ENCODE results near the gene NUDT19. TPM values are rescaled to one million over a fixed set of nuclear protein-coding genes. Genes with fewer than 3 reads are reported as not detected.

The NUDT19 gene
- total RNA-seq, 1 experiment from 2014 or later: 6.1 TPM

- Histone ChIP-seq H3K79me2 (ENCODE audit: insufficient read depth, low read length) (no peaks in the 10 kb centered on the region), H3K9ac (ENCODE audit: extremely low read depth, insufficient read length, low read length) (no peak overlapping the region), H3K4ac (ENCODE audit: low read depth, low read length) (no peak overlapping the region), H2AFZ (ENCODE audit: low read length) (no peak overlapping the region), H3K23ac (ENCODE audit: insufficient read length, low read depth, low read length) (no peak overlapping the region), H4K91ac (ENCODE audit: insufficient read length, low read depth, low read length) (no peak overlapping the region), H3K4me1 (ENCODE audit: insufficient read depth, low read length) (no peaks in the 10 kb centered on the region), H3K4me2 (ENCODE audit: insufficient read depth, insufficient read length, low read length) (no peak overlapping the region), H2BK20ac (ENCODE audit: low read depth, low read length, poor library complexity, severe bottlenecking) (no peak overlapping the region), H4K5ac (ENCODE audit: insufficient read length, low read depth, low read length) (no peak overlapping the region), H3K23me2 (ENCODE audit: insufficient read length, low read depth, low read length, poor library complexity, severe bottlenecking) (no peaks in the 10 kb centered on the region), H3K27me3 (ENCODE audit: insufficient read depth, low read length) (no peaks in the 10 kb centered on the region), H3K18ac (ENCODE audit: insufficient read length, low read depth, low read length) (no peak overlapping the region), H2BK15ac (ENCODE audit: low read depth, low read length) (no peak overlapping the region), H2BK120ac (ENCODE audit: low read depth, low read length, poor library complexity, severe bottlenecking) (no peak overlapping the region), H2AK5ac (ENCODE audit: insufficient read length, low read length) (no peak overlapping the region), H2BK12ac (ENCODE audit: insufficient read length, low read depth, low read length) (no peak overlapping the region), H3T11ph (ENCODE audit: low read length) (no peak overlapping the region), H4K20me1 (ENCODE audit: control insufficient read depth, insufficient read depth, insufficient read length) (no peaks in the 10 kb centered on the region), H3K79me1 (ENCODE audit: insufficient read depth, low read depth, low read length, poor library complexity, severe bottlenecking) (no peaks in the 10 kb centered on the region), H3K56ac (ENCODE audit: insufficient read length, low read depth, low read length) (no peak overlapping the region), H2BK5ac (ENCODE audit: insufficient read length, low read length) (no peak overlapping the region), H3K9me3 (ENCODE audit: control insufficient read depth, low read depth, low read length) (no peaks in the 10 kb centered on the region), H3K27ac (ENCODE audit: insufficient read length, low read depth, low read length) (no peak overlapping the region), H4K8ac (replicated peaks; ENCODE audit: insufficient read length, low read depth, low read length) (no peak overlapping the region), H3K14ac (ENCODE audit: insufficient read depth, low read length) (no peak overlapping the region)
- peaks cover 0 to 5% of the 10 kb centered on the region in 2 experiments; a peak in 1 of 5 replicates for H3K9me3 Mint-ChIP-seq
- H3K36me3 Mint-ChIP-seq (ENCODE audit: insufficient read depth in 1 of 3, low read depth in 3 of 3): peaks cover 0 to 3% (median 3%) of the 10 kb centered on the region in 3 experiments; a peak in 3 of 7 replicates
- peaks cover 5 to 13% of the 10 kb centered on the region in 2 experiments for H3K4me1 Mint-ChIP-seq
- no peak for TF ChIP-seq CTCF (conservative IDR thresholded peaks at IDR 0.05)
- DNase-seq: no peak
- H3K27ac Mint-ChIP-seq: peak overlapping the region in 1 of 3 experiments; percentile 74; a peak in 2 of 7 replicates
- no peak overlapping the region for H3K4me3 Mint-ChIP-seq
- no peaks in the 10 kb centered on the region for H3K27me3 Mint-ChIP-seq (ENCODE audit: low read depth)
- WGBS (ENCODE audit: extremely low coverage, insufficient read length, low lambda C conversion rate): no CpG with 5 or more reads among the region's 5 CpGs
These were observed 25.9 kb downstream of the NUDT19 start for GRCh38 chr19:32717496-32717895.
